ENCODE results near the gene GMPR2. TPM values are rescaled to one million over a fixed set of nuclear protein-coding genes. Genes with fewer than 3 reads are reported as not detected.

The GMPR2 gene
- total and polyA plus RNA-seq, 2 of the 13 experiments (the other 11 are each of a cell fraction or from before 2014, with no cell fraction given): 210 to 273 TPM

DNA sequence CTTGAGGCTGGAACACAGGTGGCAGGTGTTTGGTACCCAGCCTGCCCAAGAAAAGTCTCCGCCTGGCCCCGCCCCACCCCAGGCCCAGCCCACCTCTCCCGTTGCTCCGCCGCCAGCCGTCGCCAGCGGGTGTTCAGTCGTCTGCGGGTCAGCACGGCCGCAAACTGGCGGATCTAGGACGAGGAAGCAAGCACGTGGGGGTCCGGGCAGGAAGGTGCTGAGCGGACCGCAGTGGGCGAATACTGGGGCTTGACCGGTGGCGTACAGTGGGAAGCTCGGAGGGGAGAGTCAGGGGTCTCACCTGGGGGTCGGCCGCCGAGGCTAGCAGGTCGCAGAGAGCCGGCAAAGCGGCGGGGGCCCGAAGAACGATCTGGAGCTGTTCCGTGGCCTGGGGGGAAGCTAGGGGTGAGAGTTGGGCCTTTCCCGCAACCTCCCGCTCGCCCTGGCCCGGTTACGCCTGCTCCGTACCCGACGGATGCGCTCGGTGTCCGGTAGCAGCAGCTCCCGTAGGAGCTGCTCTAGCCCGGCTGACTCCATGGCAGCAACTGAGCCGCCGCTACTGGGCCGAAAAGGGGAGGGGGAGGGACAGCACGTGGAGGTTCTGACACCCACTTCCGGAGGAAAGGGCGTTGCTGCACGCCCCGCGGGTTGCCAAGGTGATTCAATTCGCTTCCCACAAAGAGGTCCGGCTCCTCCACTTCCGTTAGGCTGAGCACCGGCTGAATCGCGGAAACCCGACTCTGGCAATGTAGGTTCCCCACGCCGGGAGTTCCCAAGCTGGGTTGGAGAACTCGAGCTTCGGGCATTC, 44.3 kb upstream of the GMPR2 start, which contains the start of gene IPO4 (continued):
- 0 out of 2 replicates have a peak, but pooled peaks have one; percentile 64 for TF ChIP-seq ZBTB49 (CRISPR knock-in tag; IDR thresholded peaks at IDR 0.05; ENCODE audit: borderline replicate concordance)
- TF ChIP-seq, protein P1, sequence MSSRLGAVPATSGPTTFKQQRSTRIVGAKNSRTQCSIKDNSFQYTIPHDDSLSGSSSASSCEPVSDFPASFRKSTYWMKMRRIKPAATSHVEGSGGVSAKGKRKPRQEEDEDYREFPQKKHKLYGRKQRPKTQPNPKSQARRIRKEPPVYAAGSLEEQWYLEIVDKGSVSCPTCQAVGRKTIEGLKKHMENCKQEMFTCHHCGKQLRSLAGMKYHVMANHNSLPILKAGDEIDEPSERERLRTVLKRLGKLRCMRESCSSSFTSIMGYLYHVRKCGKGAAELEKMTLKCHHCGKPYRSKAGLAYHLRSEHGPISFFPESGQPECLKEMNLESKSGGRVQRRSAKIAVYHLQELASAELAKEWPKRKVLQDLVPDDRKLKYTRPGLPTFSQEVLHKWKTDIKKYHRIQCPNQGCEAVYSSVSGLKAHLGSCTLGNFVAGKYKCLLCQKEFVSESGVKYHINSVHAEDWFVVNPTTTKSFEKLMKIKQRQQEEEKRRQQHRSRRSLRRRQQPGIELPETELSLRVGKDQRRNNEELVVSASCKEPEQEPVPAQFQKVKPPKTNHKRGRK (CRISPR knock-in tag; IDR thresholded peaks at IDR 0.05): peak; percentile 79
- TF ChIP-seq, protein P2, sequence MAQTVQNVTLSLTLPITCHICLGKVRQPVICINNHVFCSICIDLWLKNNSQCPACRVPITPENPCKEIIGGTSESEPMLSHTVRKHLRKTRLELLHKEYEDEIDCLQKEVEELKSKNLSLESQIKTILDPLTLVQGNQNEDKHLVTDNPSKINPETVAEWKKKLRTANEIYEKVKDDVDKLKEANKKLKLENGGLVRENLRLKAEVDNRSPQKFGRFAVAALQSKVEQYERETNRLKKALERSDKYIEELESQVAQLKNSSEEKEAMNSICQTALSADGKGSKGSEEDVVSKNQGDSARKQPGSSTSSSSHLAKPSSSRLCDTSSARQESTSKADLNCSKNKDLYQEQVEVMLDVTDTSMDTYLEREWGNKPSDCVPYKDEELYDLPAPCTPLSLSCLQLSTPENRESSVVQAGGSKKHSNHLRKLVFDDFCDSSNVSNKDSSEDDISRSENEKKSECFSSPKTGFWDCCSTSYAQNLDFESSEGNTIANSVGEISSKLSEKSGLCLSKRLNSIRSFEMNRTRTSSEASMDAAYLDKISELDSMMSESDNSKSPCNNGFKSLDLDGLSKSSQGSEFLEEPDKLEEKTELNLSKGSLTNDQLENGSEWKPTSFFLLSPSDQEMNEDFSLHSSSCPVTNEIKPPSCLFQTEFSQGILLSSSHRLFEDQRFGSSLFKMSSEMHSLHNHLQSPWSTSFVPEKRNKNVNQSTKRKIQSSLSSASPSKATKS (CRISPR knock-in tag; IDR thresholded peaks at IDR 0.05): no peak
- peak; percentile 45 for TF ChIP-seq ISX (CRISPR knock-in tag; conservative IDR thresholded peaks at IDR 0.05)
- no peak for TF ChIP-seq TCF7L2 (IDR thresholded peaks at IDR 0.05; ENCODE audit: low read depth, low read length)
- TF ChIP-seq HOXA5 (CRISPR knock-in tag; IDR thresholded peaks at IDR 0.05): peak; percentile 99
- peak; percentile 100 for TF ChIP-seq CBX5 (CRISPR knock-in tag; IDR thresholded peaks at IDR 0.05; ENCODE audit: borderline replicate concordance)
- TF ChIP-seq SOX13 (IDR thresholded peaks at IDR 0.05): peak; percentile 62
- peak in 1 of 2 experiments; percentile 86; a peak in 3 of 4 replicates for TF ChIP-seq SOX13 (CRISPR knock-in tag; conservative IDR thresholded peaks at IDR 0.05 in 1 of 2, IDR thresholded peaks at IDR 0.05 in 1 of 2)
- TF ChIP-seq, protein P3, sequence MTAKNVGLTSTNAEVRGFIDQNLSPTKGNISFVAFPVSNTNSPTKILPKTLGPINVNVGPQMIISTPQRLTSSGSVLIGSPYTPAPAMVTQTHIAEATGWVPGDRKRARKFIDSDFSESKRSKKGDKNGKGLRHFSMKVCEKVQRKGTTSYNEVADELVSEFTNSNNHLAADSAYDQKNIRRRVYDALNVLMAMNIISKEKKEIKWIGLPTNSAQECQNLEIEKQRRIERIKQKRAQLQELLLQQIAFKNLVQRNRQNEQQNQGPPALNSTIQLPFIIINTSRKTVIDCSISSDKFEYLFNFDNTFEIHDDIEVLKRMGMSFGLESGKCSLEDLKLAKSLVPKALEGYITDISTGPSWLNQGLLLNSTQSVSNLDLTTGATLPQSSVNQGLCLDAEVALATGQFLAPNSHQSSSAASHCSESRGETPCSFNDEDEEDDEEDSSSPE (CRISPR knock-in tag; IDR thresholded peaks at IDR 0.05): peak; percentile 96
- TF ChIP-seq ZNF879 (CRISPR knock-in tag; IDR thresholded peaks at IDR 0.05): peak; percentile 65
- TF ChIP-seq, protein P4, sequence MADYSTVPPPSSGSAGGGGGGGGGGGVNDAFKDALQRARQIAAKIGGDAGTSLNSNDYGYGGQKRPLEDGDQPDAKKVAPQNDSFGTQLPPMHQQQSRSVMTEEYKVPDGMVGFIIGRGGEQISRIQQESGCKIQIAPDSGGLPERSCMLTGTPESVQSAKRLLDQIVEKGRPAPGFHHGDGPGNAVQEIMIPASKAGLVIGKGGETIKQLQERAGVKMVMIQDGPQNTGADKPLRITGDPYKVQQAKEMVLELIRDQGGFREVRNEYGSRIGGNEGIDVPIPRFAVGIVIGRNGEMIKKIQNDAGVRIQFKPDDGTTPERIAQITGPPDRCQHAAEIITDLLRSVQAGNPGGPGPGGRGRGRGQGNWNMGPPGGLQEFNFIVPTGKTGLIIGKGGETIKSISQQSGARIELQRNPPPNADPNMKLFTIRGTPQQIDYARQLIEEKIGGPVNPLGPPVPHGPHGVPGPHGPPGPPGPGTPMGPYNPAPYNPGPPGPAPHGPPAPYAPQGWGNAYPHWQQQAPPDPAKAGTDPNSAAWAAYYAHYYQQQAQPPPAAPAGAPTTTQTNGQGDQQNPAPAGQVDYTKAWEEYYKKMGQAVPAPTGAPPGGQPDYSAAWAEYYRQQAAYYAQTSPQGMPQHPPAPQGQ (CRISPR knock-in tag; IDR thresholded peaks at IDR 0.05; ENCODE audit: borderline replicate concordance): peak; percentile 99
- TF ChIP-seq SMAD1 (CRISPR knock-in tag; IDR thresholded peaks at IDR 0.05; ENCODE audit: borderline replicate concordance, low read depth): peak; percentile 99
- peak; percentile 94 for TF ChIP-seq NCOR1 (IDR thresholded peaks at IDR 0.05; ENCODE audit: borderline replicate concordance, low read length)
- TF ChIP-seq TMF1 (CRISPR knock-in tag; IDR thresholded peaks at IDR 0.05; ENCODE audit: low read depth): peak; percentile 95
- TF ChIP-seq ZNF260 (CRISPR knock-in tag; IDR thresholded peaks at IDR 0.05; ENCODE audit: borderline replicate concordance, low read depth): no peak
- no peak for TF ChIP-seq HMGA1 (CRISPR knock-in tag; conservative IDR thresholded peaks at IDR 0.05)
- peak; percentile 99 for TF ChIP-seq MIXL1 (CRISPR knock-in tag; IDR thresholded peaks at IDR 0.05)
- peak; percentile 74 for TF ChIP-seq SRSF4 (IDR thresholded peaks at IDR 0.05; ENCODE audit: low read depth, low read length, poor library complexity, severe bottlenecking)
